DOHH2 (cell line): ENCODE measurements around the gene SQSTM1.

Source experiments
- CTCF ChIP-seq: fragments of 200-600 bp; sonication (generic); IDR thresholded peaks from one replicate; pipeline ENCODE4 v1.5.1; 2014; ENCODE audit warnings: antibody characterized with exemption, mild to moderate bottlenecking, low read depth, low read length; ENCODE audit not compliant: poor library complexity, severe bottlenecking
- EZH2phosphoT487 ChIP-seq: fragments of 200-600 bp; sonication (generic); IDR thresholded peaks from 2 replicates; pipeline ENCODE4 v1.6.1; 2017; ENCODE audit warnings: borderline replicate concordance, mild to moderate bottlenecking, antibody characterized with exemption, low read length, moderate library complexity, mixed read lengths

GRCh38 chr5:179858241-179858585, 37.5 kb downstream of the SQSTM1 start:
- TF ChIP-seq CTCF, result peak; percentile 19
- TF ChIP-seq EZH2phosphoT487, result no peak
